DND-41 (cell line): ENCODE measurements around the gene SRP14.

ENCODE experiments used
- ATAC-seq: fragments of 200-7000 bp; cut with Tn5 transposase; 3 replicates; pipeline ENCODE4 v1.9.1; 2021; ENCODE audit warnings: low read depth; ENCODE audit not compliant: insufficient read depth
- DNase-seq: peaks from one replicate; pipeline ENCODE4 v3.0.0-alpha.2; 2020
- H2AFZ ChIP-seq: 2 replicates; pipeline ENCODE4 v1.6.0; 2012; ENCODE audit warnings: low read depth, low read length
- H3K27ac ChIP-seq: 2 replicates; pipeline ENCODE4 v1.5.1; 2012; ENCODE audit warnings: low read length, inconsistent platforms
- H3K27me3 ChIP-seq: fragments of 200-600 bp; sonication (generic); 2 replicates; pipeline ENCODE4 v1.6.0; 2012; ENCODE audit warnings: low read length, mild to moderate bottlenecking, inconsistent platforms; ENCODE audit not compliant: insufficient read depth, poor library complexity
- H3K36me3 ChIP-seq: 2 replicates; pipeline ENCODE4 v1.5.1; 2012; ENCODE audit warnings: low read length, inconsistent platforms; ENCODE audit not compliant: insufficient read depth
- H3K4me1 ChIP-seq: 2 replicates; pipeline ENCODE4 v1.5.1; 2012; ENCODE audit warnings: mild to moderate bottlenecking, low read length; ENCODE audit not compliant: insufficient read depth
- H3K4me2 ChIP-seq: 2 replicates; pipeline ENCODE4 v1.6.0; 2012; ENCODE audit warnings: mild to moderate bottlenecking, moderate library complexity, low read length, inconsistent platforms; ENCODE audit not compliant: insufficient read depth
- H3K4me3 ChIP-seq, 2 experiments: fragments of 200-600 bp in 1 of 2; shearing (Covaris generic) in 1 of 2; 2 replicates each; pipeline ENCODE4 v1.5.1; 2012 to 2016; ENCODE audit warnings: inconsistent platforms in 2 of 2, low read length in 2 of 2, mild to moderate bottlenecking in 2 of 2, low read depth in 1 of 2, moderate library complexity in 1 of 2
- H3K79me2 ChIP-seq: 2 replicates; pipeline ENCODE4 v1.6.0; 2012; ENCODE audit warnings: low read length, inconsistent platforms; ENCODE audit not compliant: insufficient read depth
- H3K9ac ChIP-seq: 2 replicates; pipeline ENCODE4 v1.6.0; 2012; ENCODE audit warnings: low read depth, mild to moderate bottlenecking, inconsistent platforms, low read length, moderate library complexity
- H3K9me3 ChIP-seq: 2 replicates; pipeline ENCODE4 v1.5.1; 2012; ENCODE audit warnings: low read length, moderate library complexity, mild to moderate bottlenecking, inconsistent platforms; ENCODE audit not compliant: insufficient read depth, severe bottlenecking
- H4K20me1 ChIP-seq: 2 replicates; pipeline ENCODE4 v1.6.0; 2012; ENCODE audit warnings: low read length; ENCODE audit not compliant: insufficient read depth
- CTCF ChIP-seq: IDR thresholded peaks from 2 replicates; pipeline ENCODE4 v1.5.1; 2012; ENCODE audit warnings: borderline replicate concordance, low read length, moderate library complexity, mild to moderate bottlenecking; ENCODE audit not compliant: poor library complexity, severe bottlenecking; ENCODE audit errors: extremely low read depth
- EZH2 ChIP-seq: IDR thresholded peaks from 3 replicates; pipeline ENCODE4 v1.6.1; 2012; ENCODE audit warnings: borderline replicate concordance, low read depth, mild to moderate bottlenecking, moderate library complexity, low read length, inconsistent platforms; ENCODE audit not compliant: severe bottlenecking

SRP14 gene

GRCh38 chr15:40003116-40003916, 35.7 kb downstream of the SRP14 start:
- H3K4me3 ChIP-seq: no peak overlapping the region
- H4K20me1 ChIP-seq: no peaks in the 10 kb centered on the region
- peaks cover 35% of the 10 kb centered on the region for H3K36me3 ChIP-seq
- H2AFZ ChIP-seq: no peak overlapping the region
- no peak for DNase-seq
- H3K27ac ChIP-seq: no peak overlapping the region
- H3K79me2 ChIP-seq: no peaks in the 10 kb centered on the region
- H3K4me1 ChIP-seq: no peaks in the 10 kb centered on the region
- ATAC-seq: no peak
- H3K9ac ChIP-seq: no peak overlapping the region
- no peaks in the 10 kb centered on the region for H3K9me3 ChIP-seq
- H3K4me2 ChIP-seq: no peak overlapping the region
- H3K27me3 ChIP-seq: no peaks in the 10 kb centered on the region
- TF ChIP-seq EZH2 (no peak), CTCF (no peak)

GRCh38 chr15:40002295-40002694, 36.7 kb downstream of the SRP14 start:
- H3K4me2 ChIP-seq: no peak overlapping the region
- H3K27me3 ChIP-seq: no peaks in the 10 kb centered on the region

GRCh38 chr15:39999538-40000200, 39.3 kb downstream of the SRP14 start:
- Histone ChIP-seq H3K9me3 (no peaks in the 10 kb centered on the region), H3K27ac (no peak overlapping the region), H4K20me1 (no peaks in the 10 kb centered on the region), H3K4me3 (no peak overlapping the region), H3K9ac (no peak overlapping the region), H2AFZ (no peak overlapping the region), H3K4me1 (no peaks in the 10 kb centered on the region), H3K4me2 (no peak overlapping the region), H3K79me2 (no peaks in the 10 kb centered on the region), H3K27me3 (no peaks in the 10 kb centered on the region), H3K36me3 (peaks cover 18% of the 10 kb centered on the region)
- TF ChIP-seq EZH2 (no peak), CTCF (no peak)
- DNase-seq: no peak
- ATAC-seq: no peak

More at GRCh38 chr15:40002295-40002694, 36.7 kb downstream of the SRP14 start:
- Histone ChIP-seq H3K36me3 (peaks cover 25% of the 10 kb centered on the region), H3K79me2 (no peaks in the 10 kb centered on the region), H3K27ac (no peak overlapping the region), H2AFZ (no peak overlapping the region), H4K20me1 (no peaks in the 10 kb centered on the region), H3K9me3 (no peaks in the 10 kb centered on the region), H3K9ac (no peak overlapping the region), H3K4me3 (no peak overlapping the region), H3K4me1 (no peaks in the 10 kb centered on the region)
- no peak for DNase-seq
- ATAC-seq: no peak
- no peak for TF ChIP-seq CTCF
- no peak for TF ChIP-seq EZH2
